ENCODE results near the gene C1orf35.

The C1orf35 gene

DNA sequence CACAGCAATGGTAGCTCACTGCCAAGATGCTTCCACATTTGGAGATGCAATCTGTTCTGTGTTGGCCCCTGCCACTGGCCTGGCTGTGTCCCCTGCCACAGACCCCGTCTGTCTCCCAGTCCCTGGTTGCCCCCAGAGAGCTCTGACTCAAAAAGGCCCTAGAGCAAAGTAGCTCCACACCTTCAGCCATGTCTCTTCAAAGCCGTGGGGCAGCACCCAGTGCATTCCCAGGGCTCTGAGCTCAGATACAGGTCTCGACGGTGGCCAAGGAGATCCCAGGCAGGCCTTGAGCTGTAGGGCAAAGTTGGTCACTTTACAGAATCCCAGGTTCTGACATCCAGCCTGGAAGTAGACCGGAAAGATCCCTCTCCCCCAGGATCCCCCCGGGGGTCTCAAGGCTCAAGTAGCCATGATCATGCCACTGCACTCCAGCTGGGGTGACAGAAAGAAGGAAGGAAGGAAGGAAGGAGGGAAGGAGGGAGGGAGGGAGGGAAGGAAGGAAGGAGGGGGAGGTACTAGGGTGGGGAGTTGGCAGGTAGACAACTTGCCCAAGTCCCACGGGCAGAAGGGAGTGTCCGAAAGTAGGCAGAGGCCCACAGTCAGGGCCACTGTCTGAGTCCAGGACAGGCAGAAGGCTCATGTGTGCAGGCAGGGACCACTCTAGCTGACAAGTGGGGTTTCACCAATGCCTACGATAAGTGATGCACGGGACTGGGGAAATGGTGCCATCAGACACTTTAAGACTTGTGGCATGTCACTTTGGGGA is 25.4 kb downstream of the C1orf35 start:
- no peak for DNase-seq

GRCh38 chr1:228076796-228077430 is 26.2 kb downstream of the C1orf35 start:
- DNase-seq: no peak

- no peak for DNase-seq
Measured at GRCh38 chr1:228075801-228076271, 27.3 kb downstream of the C1orf35 start.

GRCh38 chr1:228074954-228075730 is 28.0 kb downstream of the C1orf35 start:
- DNase-seq: no peak

GRCh38 chr1:228073857-228074545 is 29.1 kb downstream of the C1orf35 start:
- DNase-seq: no peak

- no peak for DNase-seq
Measured at GRCh38 chr1:228073061-228073856, 29.9 kb downstream of the C1orf35 start.

GRCh38 chr1:228072658-228073043 is 30.5 kb downstream of the C1orf35 start:
- DNase-seq: no peak

- DNase-seq: no peak
Measured at GRCh38 chr1:228071839-228072657, 31.1 kb downstream of the C1orf35 start.

- DNase-seq: no peak
Measured at GRCh38 chr1:228070851-228071250, 32.3 kb downstream of the C1orf35 start.

DNA sequence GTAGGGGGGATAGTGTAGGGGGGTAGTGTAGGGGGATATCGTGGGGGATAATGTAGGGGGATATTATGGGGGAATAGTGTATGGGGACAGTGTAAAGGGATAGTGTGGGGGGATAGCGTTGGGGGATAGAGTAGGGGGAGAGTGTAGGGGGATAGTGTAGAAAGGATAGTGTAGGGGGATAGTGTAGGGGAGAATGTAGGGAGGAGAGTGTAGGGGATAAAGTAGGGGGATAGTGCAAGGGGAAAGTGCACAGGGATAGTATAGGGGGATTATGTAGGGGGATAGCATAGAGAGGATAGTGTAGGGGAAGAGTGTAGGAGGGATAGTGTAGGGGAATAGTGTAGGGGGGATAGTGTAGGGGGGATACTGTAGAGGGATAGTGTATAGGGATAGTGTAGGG is 33.0 kb downstream of the C1orf35 start:
- no peak for DNase-seq

- DNase-seq: no peak
Measured at GRCh38 chr1:228068359-228068758, 34.8 kb downstream of the C1orf35 start.

DNA sequence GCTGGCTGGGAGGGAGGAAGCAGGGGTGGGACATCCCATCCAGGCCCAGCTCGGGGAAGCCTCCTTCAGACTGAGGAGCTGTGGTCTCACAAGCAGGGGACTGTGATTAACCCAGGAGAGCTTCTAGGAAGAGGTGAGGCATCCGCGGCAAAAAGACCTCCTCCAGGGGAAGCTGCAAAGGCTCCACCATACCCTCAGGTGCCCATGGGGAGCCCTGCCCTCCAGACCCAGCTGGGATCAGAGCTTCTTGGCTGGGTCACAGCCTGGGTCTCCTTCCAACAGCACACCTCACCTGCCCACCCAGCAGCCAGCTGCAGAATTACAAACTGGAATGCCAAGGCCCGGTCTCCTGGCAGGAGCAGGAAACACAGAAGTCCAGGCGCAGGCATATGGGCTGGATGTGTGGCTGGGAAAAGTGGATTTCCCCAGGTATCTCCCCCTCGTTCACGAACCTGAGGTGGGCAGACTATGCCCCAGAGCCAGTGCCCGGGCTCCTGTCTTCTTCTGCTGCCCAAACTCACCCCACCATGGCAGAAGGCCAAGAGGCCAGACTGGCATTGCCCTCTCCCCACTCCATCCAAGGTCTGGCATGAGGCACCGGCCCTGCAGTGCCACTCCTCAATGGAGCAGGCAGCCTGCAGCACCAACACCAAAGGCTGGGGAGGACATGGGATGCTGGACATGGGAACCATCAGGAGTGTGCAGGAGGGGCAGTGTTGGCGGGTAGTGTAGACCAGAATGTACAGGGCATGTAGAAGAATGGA is 36.1 kb downstream of the C1orf35 start:
- no peak for DNase-seq

DNA sequence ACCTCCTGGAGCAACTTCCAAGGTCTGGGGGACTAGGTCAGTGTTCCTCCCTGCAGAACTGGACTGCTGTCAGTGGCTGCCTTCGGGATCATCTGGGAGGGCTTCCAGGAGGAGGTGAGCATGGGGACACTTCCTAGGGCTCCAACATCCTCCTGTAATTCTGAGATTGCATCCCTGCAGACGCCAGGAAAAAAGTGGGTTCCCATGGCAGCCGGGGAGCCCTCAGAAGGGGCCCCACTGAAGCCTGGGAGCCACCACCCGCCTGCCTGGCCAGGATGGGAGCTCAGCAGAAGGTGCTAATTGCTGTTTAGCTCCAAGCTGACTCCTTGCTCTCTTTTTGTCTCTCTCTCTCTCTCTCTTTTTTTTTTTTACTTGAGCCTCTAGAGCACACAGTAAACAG is 36.7 kb downstream of the C1orf35 start:
- no peak for DNase-seq

DNA sequence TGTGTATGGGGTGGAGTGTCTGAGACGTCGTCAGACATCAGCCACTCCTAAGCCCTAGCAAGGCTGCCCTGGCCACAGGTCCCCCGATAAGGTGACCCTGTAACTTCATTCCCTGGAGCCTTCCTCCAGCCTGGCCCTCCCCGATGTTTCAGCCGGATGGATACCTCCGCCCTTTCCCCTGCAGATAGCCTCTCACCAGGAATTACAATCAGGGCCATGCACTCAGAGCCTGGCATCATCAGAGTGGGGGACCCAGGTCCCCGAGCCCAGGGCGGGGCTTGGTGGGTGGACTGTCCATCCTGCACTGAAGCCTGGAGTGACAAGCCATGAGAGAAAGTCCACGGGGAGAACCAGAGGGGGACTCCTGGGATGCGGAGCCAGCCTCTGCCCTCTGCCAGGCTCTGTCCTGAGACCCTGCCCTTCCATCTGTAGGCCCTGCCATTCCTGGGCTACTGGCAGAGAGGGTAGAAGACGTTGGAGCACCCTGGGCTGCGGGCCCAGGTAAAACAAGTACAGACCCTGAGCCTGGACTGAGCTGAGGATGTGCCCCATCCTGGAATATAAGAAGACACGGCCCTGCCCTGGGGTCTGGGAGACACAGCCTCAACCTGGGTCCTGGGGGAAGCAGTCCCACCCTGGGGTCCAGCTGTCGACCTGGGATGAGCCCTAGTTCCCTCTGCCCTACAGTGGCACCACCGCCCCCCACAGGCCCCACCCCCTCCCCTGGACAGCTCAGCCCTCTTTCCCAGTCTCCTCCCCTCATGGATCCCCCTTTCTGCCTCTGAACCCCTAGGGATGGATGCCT is 37.4 kb downstream of the C1orf35 start:
- no peak for DNase-seq

DNA sequence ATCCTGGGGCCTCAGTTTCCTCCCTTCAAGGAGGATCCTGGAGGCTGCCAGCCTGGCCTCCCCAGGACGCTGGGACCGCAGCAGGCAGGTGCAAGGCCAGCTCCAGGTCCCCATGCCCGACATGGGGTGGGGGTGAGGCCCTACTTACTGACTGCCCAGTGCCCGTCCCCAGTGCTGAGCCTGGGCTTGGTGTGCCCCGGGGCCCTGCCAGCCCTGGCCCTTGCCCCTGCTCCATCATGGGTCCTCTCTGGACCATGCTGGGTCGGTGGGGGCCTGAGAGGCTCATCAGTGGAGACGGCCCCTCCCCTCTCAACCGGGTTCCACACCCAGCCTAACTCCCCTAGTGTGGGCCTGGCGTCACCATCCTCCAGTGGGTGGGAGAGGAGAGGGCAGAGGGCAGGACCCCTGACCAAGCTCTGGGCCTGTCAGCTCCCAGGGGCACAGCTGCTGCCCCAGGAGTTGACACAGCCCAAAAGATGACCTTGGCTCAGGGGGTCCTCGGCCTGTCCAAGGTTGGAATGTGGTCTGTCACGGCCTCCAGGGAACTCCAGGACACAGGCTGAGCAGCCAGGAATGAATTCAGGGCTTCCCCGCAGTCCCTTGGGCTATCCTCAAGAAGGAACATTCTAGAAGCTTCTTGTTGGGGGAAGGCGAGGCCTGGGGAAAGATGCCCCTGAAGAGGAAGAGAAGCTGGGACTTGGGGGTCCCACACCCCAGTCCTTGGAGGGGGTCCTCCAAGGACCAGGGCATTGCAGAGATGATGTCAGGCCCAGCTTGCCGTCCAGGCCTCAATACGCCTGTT is 38.2 kb downstream of the C1orf35 start:
- no peak for DNase-seq

GRCh38 chr1:228064296-228064695 is 38.8 kb downstream of the C1orf35 start:
- no peak for DNase-seq

DNA sequence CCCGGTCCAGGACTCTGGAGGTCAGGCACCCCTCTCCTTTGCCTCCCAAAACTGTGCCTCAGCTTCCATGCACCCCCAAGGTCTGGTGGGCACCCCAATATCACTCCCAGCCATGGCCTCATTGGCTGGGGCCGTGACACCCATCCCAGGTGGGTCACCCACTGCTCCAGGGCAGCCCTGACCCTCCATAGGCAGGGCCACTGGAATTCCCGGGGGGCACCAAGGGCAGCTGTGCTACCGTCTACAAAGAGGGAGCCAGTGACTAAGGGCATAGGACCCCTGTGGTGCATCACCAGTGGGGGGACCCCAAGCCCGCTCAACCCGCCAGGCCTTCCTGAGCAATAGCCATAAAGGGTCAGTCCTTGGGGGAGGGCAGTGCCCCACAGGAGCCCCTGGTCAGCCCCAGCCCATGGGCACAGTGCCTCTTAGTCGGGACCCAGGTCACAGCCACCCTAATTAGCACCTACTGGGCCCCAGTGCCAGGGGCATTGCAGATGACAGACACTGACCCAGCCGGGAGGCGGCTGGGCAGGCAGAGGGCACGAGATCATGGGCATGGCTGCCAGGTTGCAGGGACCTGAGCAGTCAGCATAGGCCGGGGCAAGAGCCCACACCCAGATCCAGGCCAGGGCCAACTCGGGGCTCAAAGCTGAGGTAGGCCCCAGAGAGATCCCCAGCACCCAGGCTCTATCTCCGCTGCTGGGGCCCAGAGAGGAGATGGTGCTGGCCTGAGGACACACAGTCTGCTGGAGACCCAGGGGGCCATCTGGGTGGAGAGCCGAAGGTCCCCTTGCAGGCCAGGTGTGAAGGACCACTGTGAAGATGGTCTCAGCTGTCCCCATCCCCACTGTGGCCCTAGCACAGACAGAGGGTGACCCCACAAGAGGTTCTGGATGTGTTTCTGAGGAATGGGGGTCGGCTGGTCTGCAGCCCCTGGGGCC is 39.6 kb downstream of the C1orf35 start:
- DNase-seq: no peak

- no peak for DNase-seq
Measured at GRCh38 chr1:228062812-228063211, 40.3 kb downstream of the C1orf35 start.

Measured in T1000 (cell line).